Measurements from ENCODE around the gene FBXO46. TPM values are rescaled to one million over a fixed set of nuclear protein-coding genes. Genes with fewer than 3 reads are reported as not detected.
"Not testable (repeated sequence)": the region's sequence is repeated elsewhere in the genome, so short reads cannot be mapped to it uniquely, and the experiment has no call there.

Gene FBXO46
- total RNA-seq, 1 experiment from 2014 or later = 40.1 TPM

DNA sequence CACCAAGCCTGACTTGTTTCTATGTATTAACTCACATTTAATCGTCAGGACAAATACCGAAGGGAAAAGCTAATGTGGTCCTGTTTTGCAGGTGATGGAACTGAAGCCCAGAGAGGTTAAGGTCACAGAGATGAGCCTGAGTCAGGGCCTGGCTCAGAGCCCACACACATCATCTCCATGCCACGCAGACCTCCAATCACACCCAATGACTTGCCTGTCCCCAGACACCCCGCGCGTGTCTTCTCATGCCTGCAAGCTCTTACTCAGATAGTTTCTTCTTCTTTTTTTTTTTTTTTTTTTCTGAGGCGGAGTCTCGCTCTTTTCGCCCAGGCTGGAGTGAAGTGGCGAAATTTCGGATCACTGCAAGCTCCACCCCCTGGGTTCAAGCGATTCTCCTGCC, 21.9 kb upstream of the FBXO46 start (continued):
- TF ChIP-seq, protein P1, sequence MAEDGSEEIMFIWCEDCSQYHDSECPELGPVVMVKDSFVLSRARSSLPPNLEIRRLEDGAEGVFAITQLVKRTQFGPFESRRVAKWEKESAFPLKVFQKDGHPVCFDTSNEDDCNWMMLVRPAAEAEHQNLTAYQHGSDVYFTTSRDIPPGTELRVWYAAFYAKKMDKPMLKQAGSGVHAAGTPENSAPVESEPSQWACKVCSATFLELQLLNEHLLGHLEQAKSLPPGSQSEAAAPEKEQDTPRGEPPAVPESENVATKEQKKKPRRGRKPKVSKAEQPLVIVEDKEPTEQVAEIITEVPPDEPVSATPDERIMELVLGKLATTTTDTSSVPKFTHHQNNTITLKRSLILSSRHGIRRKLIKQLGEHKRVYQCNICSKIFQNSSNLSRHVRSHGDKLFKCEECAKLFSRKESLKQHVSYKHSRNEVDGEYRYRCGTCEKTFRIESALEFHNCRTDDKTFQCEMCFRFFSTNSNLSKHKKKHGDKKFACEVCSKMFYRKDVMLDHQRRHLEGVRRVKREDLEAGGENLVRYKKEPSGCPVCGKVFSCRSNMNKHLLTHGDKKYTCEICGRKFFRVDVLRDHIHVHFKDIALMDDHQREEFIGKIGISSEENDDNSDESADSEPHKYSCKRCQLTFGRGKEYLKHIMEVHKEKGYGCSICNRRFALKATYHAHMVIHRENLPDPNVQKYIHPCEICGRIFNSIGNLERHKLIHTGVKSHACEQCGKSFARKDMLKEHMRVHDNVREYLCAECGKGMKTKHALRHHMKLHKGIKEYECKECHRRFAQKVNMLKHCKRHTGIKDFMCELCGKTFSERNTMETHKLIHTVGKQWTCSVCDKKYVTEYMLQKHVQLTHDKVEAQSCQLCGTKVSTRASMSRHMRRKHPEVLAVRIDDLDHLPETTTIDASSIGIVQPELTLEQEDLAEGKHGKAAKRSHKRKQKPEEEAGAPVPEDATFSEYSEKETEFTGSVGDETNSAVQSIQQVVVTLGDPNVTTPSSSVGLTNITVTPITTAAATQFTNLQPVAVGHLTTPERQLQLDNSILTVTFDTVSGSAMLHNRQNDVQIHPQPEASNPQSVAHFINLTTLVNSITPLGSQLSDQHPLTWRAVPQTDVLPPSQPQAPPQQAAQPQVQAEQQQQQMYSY (CRISPR knock-in tag; IDR thresholded peaks at IDR 0.05) = no peak
- TF ChIP-seq GRHL2 (CRISPR knock-in tag; IDR thresholded peaks at IDR 0.05; ENCODE audit: insufficient replicate concordance, severe bottlenecking) (no peak), STAT6 (CRISPR knock-in tag; conservative IDR thresholded peaks at IDR 0.05; ENCODE audit: low read depth) (no peak), ESRRA (CRISPR knock-in tag; IDR thresholded peaks at IDR 0.05; ENCODE audit: borderline replicate concordance) (no peak), KAT7 (CRISPR knock-in tag; IDR thresholded peaks at IDR 0.05; ENCODE audit: borderline replicate concordance) (no peak), ETV6 (CRISPR knock-in tag; IDR thresholded peaks at IDR 0.05) (no peak), NFYB (CRISPR knock-in tag; conservative IDR thresholded peaks at IDR 0.05; ENCODE audit: low read depth) (no peak), MYBL2 (CRISPR knock-in tag; IDR thresholded peaks at IDR 0.05) (no peak), JUN (CRISPR knock-in tag; IDR thresholded peaks at IDR 0.05) (no peak)

DNA sequence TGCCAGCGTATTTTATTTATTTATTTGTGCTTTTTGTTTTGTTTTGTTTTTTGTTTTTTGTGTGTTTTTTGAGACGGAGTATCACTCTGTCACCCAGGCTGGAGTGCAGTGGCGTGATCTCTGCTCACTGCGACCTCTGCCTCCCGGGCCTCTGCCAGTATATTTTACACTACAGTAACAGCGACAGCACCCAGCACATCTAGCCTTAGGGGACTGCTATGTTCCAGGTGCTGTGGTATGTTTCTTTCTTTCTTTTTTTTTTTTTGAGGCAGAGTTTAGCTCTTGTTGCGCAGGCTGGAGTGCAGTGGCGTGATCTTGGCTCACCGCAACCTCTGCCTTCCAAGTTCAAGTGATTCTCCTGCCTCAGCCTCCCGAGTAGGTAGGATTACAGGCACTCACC, 20.8 kb upstream of the FBXO46 start:
- H3K4me3 Mint-ChIP-seq; H3K27ac Mint-ChIP-seq; DNase-seq (ENCODE audit: low spot score); ATAC-seq; H3K27me3 Mint-ChIP-seq (ENCODE audit: low read depth); H3K4me1 Mint-ChIP-seq; H3K36me3 Mint-ChIP-seq; H3K9me3 Mint-ChIP-seq: not testable (repeated sequence)
- CTCF ChIA-PET = interaction anchor here (0.6 to 7.3 kb wide), 4 partner anchors 8 to 49 kb away, joined by 3 to 93 read pairs (median 4); partner anchors contain the start of gene SIX5
- POLR2A ChIA-PET = interaction anchor here (0.7 to 2.9 kb wide), 2 partner anchors 9 to 17 kb away, joined by 4 to 20 read pairs; partner anchors contain the start of gene SIX5

GRCh38 chr19:45747513-45747912, 16.8 kb upstream of the FBXO46 start:
- ChIA-PET CTCF (no interaction called here), POLR2A (no interaction called here)
- H3K4me3 Mint-ChIP-seq = no peak overlapping the region
- no peaks in the 10 kb centered on the region for H3K9me3 Mint-ChIP-seq
- no peak for DNase-seq (ENCODE audit: low spot score)
- ATAC-seq = no peak
- H3K27me3 Mint-ChIP-seq (ENCODE audit: low read depth) = peaks cover 23% of the 10 kb centered on the region
- H3K27ac Mint-ChIP-seq = no peak overlapping the region
- no peaks in the 10 kb centered on the region for H3K4me1 Mint-ChIP-seq
- no peaks in the 10 kb centered on the region for H3K36me3 Mint-ChIP-seq
- no peak for TF ChIP-seq NR1H2 (CRISPR knock-in tag; IDR thresholded peaks at IDR 0.05)
- TF ChIP-seq ESRRA (CRISPR knock-in tag; IDR thresholded peaks at IDR 0.05; ENCODE audit: borderline replicate concordance) = no peak
- no peak for TF ChIP-seq ZNF121 (CRISPR knock-in tag; IDR thresholded peaks at IDR 0.05)
- TF ChIP-seq, protein P2, sequence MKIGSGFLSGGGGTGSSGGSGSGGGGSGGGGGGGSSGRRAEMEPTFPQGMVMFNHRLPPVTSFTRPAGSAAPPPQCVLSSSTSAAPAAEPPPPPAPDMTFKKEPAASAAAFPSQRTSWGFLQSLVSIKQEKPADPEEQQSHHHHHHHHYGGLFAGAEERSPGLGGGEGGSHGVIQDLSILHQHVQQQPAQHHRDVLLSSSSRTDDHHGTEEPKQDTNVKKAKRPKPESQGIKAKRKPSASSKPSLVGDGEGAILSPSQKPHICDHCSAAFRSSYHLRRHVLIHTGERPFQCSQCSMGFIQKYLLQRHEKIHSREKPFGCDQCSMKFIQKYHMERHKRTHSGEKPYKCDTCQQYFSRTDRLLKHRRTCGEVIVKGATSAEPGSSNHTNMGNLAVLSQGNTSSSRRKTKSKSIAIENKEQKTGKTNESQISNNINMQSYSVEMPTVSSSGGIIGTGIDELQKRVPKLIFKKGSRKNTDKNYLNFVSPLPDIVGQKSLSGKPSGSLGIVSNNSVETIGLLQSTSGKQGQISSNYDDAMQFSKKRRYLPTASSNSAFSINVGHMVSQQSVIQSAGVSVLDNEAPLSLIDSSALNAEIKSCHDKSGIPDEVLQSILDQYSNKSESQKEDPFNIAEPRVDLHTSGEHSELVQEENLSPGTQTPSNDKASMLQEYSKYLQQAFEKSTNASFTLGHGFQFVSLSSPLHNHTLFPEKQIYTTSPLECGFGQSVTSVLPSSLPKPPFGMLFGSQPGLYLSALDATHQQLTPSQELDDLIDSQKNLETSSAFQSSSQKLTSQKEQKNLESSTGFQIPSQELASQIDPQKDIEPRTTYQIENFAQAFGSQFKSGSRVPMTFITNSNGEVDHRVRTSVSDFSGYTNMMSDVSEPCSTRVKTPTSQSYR (CRISPR knock-in tag; IDR thresholded peaks at IDR 0.05) = no peak
- TF ChIP-seq NR3C1 (CRISPR knock-in tag; conservative IDR thresholded peaks at IDR 0.05; ENCODE audit: low read depth) = no peak
- no peak for TF ChIP-seq SMAD3 (CRISPR knock-in tag; IDR thresholded peaks at IDR 0.05; ENCODE audit: borderline replicate concordance)
- TF ChIP-seq TCF7 (CRISPR knock-in tag; IDR thresholded peaks at IDR 0.05; ENCODE audit: low read depth) = no peak
- no peak for TF ChIP-seq STAT6 (CRISPR knock-in tag; conservative IDR thresholded peaks at IDR 0.05; ENCODE audit: low read depth)
- no peak for TF ChIP-seq PRRX2 (CRISPR knock-in tag; IDR thresholded peaks at IDR 0.05)
- no peak for TF ChIP-seq AFF4 (CRISPR knock-in tag; IDR thresholded peaks at IDR 0.05; ENCODE audit: borderline replicate concordance)
- no peak for TF ChIP-seq MYBL2 (CRISPR knock-in tag; IDR thresholded peaks at IDR 0.05)
